ENCODE data around the gene KDM4B. TPM values are rescaled to one million over a fixed set of nuclear protein-coding genes. Genes with fewer than 3 reads are reported as not detected.
"Not testable (repeated sequence)": the region's sequence is repeated elsewhere in the genome, so short reads cannot be mapped to it uniquely, and the experiment has no call there.

The KDM4B gene
- total and polyA plus RNA-seq, 7 donors: 9.3 to 45.9 (median 29.5) TPM

GRCh38 chr19:5164845-5165696, 196.2 kb downstream of the KDM4B start:
- 71 to 75% (median 73%) methylated on average over 23 of the region's 23 CpGs for WGBS, 3 donors
- DNase-seq: not testable (repeated sequence)

GRCh38 chr19:5165697-5166019, 196.7 kb downstream of the KDM4B start:
- DNase-seq: no peak

More at GRCh38 chr19:5164845-5165696, 196.2 kb downstream of the KDM4B start:
- H3K27me3 ChIP-seq (ENCODE audit: insufficient read depth in 3 of 3, low read length in 2 of 3); intact Hi-C loops (cut with DNase I); ATAC-seq; H3K4me1 ChIP-seq; H3K36me3 ChIP-seq (ENCODE audit: insufficient read depth in 1 of 2, low read depth in 1 of 2); H3K9me3 ChIP-seq; H3K27ac ChIP-seq; H3K4me3 ChIP-seq: not testable (repeated sequence)

DNA sequence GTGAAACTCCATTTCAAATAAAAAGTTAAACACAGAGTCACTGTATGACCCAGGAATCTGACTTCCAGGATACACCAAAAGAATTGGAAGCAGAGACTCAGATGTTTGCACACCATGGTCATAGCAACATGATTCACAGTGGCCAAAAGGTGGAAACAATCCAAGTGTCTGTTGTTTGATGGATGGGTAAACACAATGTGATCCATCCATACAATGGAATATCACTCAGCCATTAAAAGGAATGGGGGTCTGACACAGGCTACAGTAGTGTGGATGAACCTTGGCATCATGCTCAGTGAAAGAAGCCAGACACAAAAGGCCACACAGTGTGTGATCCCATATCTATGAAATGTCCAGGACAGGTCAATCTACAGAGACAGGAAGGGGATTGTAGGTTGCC, 197.3 kb downstream of the KDM4B start:
- Histone ChIP-seq H3K27ac (no peak overlapping the region), H3K4me3 (no peak overlapping the region), H3K36me3 (ENCODE audit: insufficient read depth in 1 of 2, low read depth in 1 of 2) (no peaks in the 10 kb centered on the region), H3K4me1 (no peaks in the 10 kb centered on the region), H3K9me3 (no peaks in the 10 kb centered on the region), H3K27me3 (ENCODE audit: insufficient read depth in 3 of 3, low read length in 2 of 3) (no peaks in the 10 kb centered on the region)
- intact Hi-C loops (cut with DNase I): no loop called here
- TF ChIP-seq, protein P1, sequence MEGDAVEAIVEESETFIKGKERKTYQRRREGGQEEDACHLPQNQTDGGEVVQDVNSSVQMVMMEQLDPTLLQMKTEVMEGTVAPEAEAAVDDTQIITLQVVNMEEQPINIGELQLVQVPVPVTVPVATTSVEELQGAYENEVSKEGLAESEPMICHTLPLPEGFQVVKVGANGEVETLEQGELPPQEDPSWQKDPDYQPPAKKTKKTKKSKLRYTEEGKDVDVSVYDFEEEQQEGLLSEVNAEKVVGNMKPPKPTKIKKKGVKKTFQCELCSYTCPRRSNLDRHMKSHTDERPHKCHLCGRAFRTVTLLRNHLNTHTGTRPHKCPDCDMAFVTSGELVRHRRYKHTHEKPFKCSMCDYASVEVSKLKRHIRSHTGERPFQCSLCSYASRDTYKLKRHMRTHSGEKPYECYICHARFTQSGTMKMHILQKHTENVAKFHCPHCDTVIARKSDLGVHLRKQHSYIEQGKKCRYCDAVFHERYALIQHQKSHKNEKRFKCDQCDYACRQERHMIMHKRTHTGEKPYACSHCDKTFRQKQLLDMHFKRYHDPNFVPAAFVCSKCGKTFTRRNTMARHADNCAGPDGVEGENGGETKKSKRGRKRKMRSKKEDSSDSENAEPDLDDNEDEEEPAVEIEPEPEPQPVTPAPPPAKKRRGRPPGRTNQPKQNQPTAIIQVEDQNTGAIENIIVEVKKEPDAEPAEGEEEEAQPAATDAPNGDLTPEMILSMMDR (IDR thresholded peaks at IDR 0.05): no peak
- no peak for DNase-seq
- ATAC-seq: no peak

More at GRCh38 chr19:5165697-5166019, 196.7 kb downstream of the KDM4B start:
- no peaks in the 10 kb centered on the region for H3K9me3 ChIP-seq
- TF ChIP-seq, protein P1 (IDR thresholded peaks at IDR 0.05): no peak
- intact Hi-C loops (cut with DNase I): no loop called here
- no peaks in the 10 kb centered on the region for H3K27me3 ChIP-seq (ENCODE audit: insufficient read depth in 3 of 3, low read length in 2 of 3)
- no peak overlapping the region for H3K4me3 ChIP-seq
- H3K4me1 ChIP-seq: no peaks in the 10 kb centered on the region
- H3K27ac ChIP-seq: no peak overlapping the region
- WGBS, 3 donors: 73 to 94% (median 79%) methylated on average over 2 of the region's 2 CpGs
- no peaks in the 10 kb centered on the region for H3K36me3 ChIP-seq (ENCODE audit: insufficient read depth in 1 of 2, low read depth in 1 of 2)
- no peak for ATAC-seq

DNA sequence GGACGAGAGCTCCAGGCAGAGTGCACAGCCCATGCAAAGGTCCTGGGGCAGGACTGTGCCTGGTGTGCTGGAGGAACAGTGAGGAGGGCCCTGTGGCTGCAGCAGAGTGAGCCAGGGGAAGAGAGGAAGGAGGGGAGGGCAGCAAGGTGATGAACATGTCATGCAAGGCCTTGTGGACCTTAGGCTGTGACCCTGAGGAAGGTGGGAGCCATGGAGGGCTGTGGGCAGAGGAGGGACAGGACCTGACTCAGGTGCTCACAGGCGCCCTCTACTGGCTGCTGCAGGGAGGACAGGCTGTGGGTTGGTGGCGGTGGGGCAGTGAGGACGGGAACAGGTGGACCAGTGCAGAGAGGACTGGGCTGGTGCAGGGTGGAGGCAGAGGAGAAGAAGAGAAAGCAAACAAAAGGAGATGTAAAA, 201.4 kb downstream of the KDM4B start:
- WGBS, 3 donors: 52 to 55% (median 53%) methylated on average over 4 of the region's 4 CpGs
- H3K27me3 ChIP-seq (ENCODE audit: insufficient read depth in 3 of 3, low read length in 2 of 3): no peaks in the 10 kb centered on the region
- no peaks in the 10 kb centered on the region for H3K36me3 ChIP-seq (ENCODE audit: insufficient read depth in 1 of 2, low read depth in 1 of 2)
- no peak overlapping the region for H3K4me3 ChIP-seq
- H3K9me3 ChIP-seq: no peaks in the 10 kb centered on the region
- DNase-seq: no peak
- peak in 1 of 4 donors; percentile 41 for ATAC-seq
- intact Hi-C loops (cut with DNase I): no loop called here
- H3K4me1 ChIP-seq: no peaks in the 10 kb centered on the region
- TF ChIP-seq, protein P1 (IDR thresholded peaks at IDR 0.05): peak; percentile 16
- no peak overlapping the region for H3K27ac ChIP-seq

DNA sequence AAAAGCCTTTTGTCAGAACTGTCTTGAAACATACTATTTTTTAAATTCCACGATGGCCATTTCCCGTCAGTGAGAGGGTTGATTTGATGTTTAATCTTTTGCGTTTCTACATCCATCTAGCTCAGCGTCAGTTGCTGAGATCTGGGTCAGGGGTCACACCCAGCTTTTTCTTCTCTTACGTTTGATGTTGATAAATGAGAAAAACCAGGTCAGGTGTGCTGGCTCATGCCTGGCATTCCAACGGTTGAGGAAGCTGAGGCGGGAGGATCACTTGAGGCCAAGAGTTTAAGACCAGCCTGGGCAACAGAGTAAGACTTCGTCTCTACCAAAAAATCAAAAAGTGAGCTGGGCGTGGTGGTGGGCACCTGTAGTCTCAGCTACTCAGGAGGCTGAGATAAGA, 202.8 kb downstream of the KDM4B start:
- Histone ChIP-seq H3K36me3 (ENCODE audit: insufficient read depth in 1 of 2, low read depth in 1 of 2) (no peaks in the 10 kb centered on the region), H3K9me3 (no peaks in the 10 kb centered on the region), H3K27ac (no peak overlapping the region), H3K27me3 (ENCODE audit: insufficient read depth in 3 of 3, low read length in 2 of 3) (no peaks in the 10 kb centered on the region), H3K4me3 (no peak overlapping the region), H3K4me1 (no peaks in the 10 kb centered on the region)
- 60 to 68% (median 67%) methylated on average over 9 of the region's 9 CpGs for WGBS, 3 donors
- intact Hi-C loops (cut with DNase I): no loop called here
- no peak for DNase-seq
- ATAC-seq: no peak
- TF ChIP-seq, protein P1 (IDR thresholded peaks at IDR 0.05): no peak

Measured in psoas muscle (tissue), 8 donors.